Sciatic nerve (tissue), 2 donors: ENCODE results near the gene PLA2G4C. TPM values are rescaled to one million over a fixed set of nuclear protein-coding genes. Genes with fewer than 3 reads are reported as not detected.

Source experiments
- ATAC-seq: fragments of 200-7000 bp; cut with Tn5 transposase; one replicate; pipeline ENCODE4 v1.9.1; 2020; ENCODE audit warnings: mild to moderate bottlenecking, moderate library complexity
- DNase-seq: peaks from one replicate; pipeline ENCODE4 v3.0.0-alpha.2; 2020; ENCODE audit warnings: low spot score
- intact Hi-C: fragments of 100-400 bp; cut with DNase I; formaldehyde crosslinking; loops from one replicate; pipeline ENCODE4 v1.14.2; 2022
- total RNA-seq: library from RNA; stranded (reverse); fragmentation: NEBNext Ultra II Directional; extraction: Animal tissue kit (Norgen Biotek cat#: 25700); gene quantifications from one replicate; pipeline ENCODE4 v1.2.1, GENCODE V29; 2021
- donor health status: DM: no; HTN: no; CAD: no.
- donor health status: DM: no; HTN: no; CAD: no.

Gene PLA2G4C
- total RNA-seq, 1 donor from 2014 or later = 32.7 TPM

DNA sequence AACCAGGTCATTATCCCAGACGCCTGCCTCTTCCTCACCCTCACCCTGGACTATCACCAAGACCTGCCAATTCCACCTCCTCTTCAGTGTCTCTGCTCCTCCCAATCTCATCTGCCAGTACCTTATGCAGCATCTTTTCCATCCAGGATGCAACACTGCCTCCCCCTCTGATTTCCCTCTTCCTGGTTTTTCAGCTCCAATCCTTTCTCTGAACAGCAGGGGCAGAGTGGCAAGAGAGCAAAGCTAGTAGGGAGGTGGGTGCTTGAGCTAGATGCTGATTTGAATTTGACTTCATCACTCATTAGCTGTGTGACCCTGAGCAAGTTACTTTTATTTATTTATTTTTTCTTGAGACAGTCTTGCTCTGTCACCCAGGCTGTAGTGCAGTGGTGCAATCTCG, 41.2 kb downstream of the PLA2G4C start:
- no peak for ATAC-seq
- no peak for DNase-seq
- intact Hi-C loops = no loop called here

- DNase-seq (no peak), ATAC-seq (no peak)
- intact Hi-C loops = no loop called here
Observed at GRCh38 chr19:48064509-48064908, 46.1 kb downstream of the PLA2G4C start.

DNA sequence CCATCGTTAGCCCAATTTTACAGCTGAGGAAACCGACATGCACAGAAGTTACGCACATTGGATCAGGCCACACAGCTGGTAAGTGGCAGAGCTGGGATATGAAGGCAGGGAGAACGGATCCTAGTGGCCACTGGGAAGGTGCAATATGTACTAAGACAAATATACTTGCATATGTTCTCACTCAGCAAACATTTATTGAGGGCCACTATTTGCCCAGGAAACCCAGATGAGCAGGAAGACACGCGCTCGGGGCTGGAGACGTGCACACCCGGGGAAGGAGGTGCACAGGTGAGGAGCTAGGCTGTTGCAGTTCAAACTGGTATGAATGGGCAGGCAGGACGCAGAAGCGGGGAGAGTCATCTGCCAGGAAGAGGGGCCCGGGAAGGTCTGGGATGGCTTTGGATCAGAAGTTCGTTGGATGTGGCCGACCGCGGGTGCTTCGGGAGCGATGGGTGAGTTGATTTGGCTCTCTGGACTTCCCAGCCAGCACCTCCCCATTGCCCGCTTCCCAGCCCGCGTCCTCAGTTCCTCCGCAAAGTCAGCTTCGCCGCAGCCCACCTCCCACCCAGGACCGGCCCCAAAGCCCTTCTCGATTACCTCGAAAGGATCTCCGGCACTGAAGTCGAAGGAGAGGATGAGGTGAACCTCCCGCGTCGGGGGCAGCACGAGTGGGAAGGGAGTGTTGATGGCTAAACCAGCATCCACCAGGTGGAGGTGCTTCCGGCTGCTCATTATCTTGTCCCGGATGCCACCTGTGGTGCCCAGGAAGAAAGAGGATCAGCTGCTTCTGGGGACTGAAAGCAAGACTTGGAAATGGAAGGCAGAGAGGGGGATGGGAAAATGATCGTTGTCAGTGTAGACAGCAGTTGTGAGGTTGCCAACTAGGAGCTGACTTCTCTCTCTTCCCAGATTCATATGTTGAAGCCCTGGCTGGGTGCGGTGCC, 48.9 kb downstream of the PLA2G4C start:
- DNase-seq = no peak
- intact Hi-C loops = no loop called here

DNA sequence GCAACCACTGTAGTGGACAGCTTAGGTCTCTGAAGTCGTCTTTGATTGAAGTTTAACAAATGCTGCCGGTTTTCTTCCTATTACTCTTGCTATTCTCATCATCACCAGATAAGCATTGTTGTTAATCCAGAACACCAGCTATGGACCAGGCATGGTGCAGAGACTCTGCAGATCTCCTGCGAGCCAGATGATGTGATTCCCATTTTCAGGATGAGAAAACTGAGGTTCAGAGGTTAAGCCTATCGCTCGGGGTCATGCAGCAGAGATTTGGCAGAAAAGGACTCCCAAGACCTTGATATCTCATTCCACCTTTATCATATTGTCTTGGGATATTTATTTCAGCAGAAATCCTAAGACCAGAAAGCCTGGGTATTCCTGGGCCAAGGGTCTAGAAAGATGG, 50.2 kb downstream of the PLA2G4C start:
- intact Hi-C loops = no loop called here
- ATAC-seq = no peak
- no peak for DNase-seq

More for the DNA sequence above, 48.9 kb downstream of the PLA2G4C start:
- no peak for ATAC-seq

GRCh38 chr19:48059331-48059730, 51.3 kb downstream of the PLA2G4C start:
- no peak for ATAC-seq
- no peak for DNase-seq

GRCh38 chr19:48053856-48054255, 56.8 kb downstream of the PLA2G4C start:
- intact Hi-C loops = no loop called here
- ATAC-seq (no peak), DNase-seq (no peak)

More at GRCh38 chr19:48059331-48059730, 51.3 kb downstream of the PLA2G4C start:
- intact Hi-C loops = no loop called here

GRCh38 chr19:48053076-48053475, 57.5 kb downstream of the PLA2G4C start:
- intact Hi-C loops = no loop called here
- DNase-seq = no peak

GRCh38 chr19:48051335-48052033, 59.1 kb downstream of the PLA2G4C start:
- intact Hi-C loops = no loop called here
- ATAC-seq (no peak), DNase-seq (no peak)

More at GRCh38 chr19:48053076-48053475, 57.5 kb downstream of the PLA2G4C start:
- ATAC-seq = no peak

- DNase-seq (no peak), ATAC-seq (no peak)
- intact Hi-C loops = no loop called here
Observed at GRCh38 chr19:48044561-48044960, 66.1 kb downstream of the PLA2G4C start.

DNA sequence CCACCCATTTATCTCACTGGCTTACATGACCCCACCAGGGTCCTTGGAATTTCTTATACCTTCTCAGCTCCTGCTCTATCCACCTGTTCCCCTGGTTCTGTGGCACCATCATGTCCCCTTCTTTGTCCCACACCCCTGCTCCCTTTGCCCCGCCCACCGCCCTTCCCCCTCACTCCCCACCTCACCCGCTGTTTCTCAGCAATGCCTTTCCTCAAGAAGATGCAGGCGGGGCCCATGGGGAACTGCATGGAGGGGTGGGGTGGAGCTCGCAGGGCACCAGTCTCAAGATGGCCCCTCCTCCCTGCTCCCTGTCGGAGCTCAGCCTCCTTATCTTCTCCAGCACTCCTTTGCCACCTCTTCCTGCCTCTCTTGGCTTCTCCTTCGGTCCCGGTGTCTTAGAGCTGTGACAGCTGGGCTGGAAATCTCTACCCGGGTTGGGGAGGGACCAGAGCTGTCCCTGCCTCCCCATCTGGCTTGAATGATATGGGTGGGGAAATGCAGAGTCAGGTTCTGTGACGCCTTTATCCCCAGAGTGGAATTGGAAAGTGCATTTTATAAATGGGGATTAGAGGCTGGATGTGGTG, 66.8 kb downstream of the PLA2G4C start, which contains the start of gene CABP5:
CABP5 (minus strand) TSS at position 405 of the 584 bp plus-strand sequence; CDS start at position 248, 157 bp downstream.
- intact Hi-C loops = no loop called here
- ATAC-seq (no peak), DNase-seq (no peak)

GRCh38 chr19:48041877-48042580, 68.6 kb downstream of the PLA2G4C start:
- DNase-seq (no peak), ATAC-seq (no peak)
- intact Hi-C loops = no loop called here

DNA sequence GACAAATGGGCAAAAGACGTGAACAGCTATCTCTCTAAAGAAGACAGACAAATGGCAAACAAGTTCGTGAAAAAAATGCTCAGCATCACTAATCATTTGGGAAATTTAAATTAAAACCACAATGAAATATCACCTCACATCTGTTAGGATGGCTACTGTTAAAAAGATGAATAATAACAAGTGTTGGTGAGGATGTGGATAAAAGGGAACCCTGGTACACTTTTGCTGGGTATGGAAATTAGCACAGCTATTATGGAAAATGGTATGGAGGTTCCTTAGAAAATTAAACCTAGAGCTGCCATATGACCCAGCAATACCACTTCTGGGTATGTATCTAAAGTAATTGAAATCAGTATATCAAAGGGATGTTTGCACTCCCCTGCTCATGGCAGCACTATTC, 73.9 kb downstream of the PLA2G4C start:
- intact Hi-C loops = no loop called here
- ATAC-seq = no peak

DNA sequence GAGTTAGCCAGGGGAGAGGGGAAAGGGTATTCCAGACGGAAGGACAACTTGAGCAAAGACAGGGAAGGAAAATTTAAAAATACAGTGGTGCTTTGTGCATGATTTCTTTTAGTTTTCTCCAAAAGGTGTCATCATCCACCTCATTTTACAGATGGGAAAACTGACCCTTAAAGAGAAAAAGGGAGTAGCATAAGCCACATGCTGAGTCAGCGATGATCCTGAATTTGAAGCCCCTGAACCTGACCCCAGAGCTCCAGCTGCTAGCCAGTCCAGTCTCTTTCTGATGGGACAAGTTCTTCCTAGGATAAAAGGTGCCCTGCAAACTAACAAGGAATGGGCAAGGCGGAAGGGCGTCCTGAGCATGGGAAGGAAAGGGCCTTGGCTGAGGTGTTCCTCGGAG, 77.0 kb downstream of the PLA2G4C start:
- no peak for DNase-seq
- ATAC-seq = no peak
- intact Hi-C loops = no loop called here

More for the DNA sequence above, 73.9 kb downstream of the PLA2G4C start:
- DNase-seq = no peak

DNA sequence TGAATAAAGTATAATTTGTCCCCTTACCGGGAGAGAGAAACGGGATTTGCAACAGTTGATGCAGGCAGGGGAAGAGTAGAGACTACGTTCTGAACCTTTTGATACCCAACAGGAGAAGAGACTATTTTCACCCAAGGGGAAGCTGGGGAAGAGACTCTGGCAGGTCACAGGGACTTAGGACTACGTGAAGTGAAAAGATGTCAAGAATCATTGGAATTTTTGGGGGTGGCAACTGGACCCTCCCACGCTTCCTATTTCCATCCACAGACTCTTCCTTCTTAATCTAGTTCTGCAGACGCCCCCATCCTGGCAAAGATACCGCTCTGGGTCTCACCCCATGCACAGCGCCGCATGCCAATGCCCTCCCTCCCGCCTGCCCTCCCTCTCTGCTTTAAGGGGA, 80.5 kb downstream of the PLA2G4C start:
- ATAC-seq = no peak
- intact Hi-C loops = no loop called here
- DNase-seq = no peak

DNA sequence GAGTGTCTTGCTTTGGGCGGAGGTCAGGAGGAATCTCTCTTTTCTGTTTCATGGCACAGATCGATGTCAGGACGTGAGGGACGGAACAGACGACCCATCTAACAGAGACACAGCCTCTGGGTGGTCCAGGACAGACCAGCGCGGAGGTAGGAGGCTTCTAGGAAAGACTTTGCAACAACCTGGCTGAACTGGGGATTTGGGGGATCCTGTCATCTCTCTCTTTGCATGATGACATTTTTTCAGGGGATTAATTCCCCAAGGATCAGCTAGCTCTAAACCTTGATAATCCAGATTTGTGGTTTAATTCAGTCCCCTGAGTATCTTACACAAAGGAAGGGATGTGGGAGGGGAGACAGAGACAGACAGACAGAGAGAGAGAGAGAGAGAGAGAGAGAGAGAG, 81.2 kb downstream of the PLA2G4C start:
- ATAC-seq = no peak
- intact Hi-C loops = no loop called here

DNA sequence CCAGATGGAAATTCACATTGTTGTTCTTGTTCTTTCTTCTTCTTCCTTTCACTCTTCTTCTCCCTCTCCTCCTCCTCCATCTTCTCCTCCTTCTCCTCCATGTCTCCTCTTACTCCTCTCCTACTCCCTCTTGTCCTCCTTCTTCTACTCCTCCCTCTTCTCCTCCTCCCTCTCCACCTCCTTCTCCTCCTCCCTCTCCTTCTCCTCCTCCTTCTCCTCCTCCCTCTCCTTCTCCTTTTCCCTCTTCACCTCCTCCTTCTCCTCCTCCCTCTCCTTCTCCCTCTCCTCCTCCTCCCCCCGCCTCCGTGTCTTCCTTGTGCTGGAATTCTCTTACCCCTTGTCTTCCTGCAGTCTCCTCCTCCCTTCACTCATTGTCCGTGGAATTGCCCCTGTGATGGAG, 85.1 kb downstream of the PLA2G4C start:
- intact Hi-C loops = no loop called here
- DNase-seq = no peak
- no peak for ATAC-seq

More for the DNA sequence above, 81.2 kb downstream of the PLA2G4C start:
- no peak for DNase-seq

DNA sequence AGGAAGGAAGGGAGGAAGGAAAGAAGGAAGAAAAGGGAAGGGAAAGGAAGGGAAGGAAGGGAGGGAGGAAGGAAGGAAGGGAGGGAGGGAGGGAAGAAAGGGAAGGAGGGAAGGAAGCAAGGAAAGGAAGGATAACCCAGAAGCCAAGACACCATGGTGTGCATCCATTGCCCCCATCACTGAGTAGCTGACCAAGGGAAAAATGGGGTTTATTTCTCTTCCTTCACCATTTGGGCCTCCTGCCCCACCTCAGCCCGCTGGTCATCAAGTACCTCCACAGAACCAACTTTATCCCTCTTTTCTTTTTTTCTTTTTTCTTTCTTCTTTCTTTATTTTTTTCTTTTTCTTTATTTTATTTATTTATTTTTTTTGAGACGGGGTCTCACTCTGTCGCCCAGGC, 87.1 kb downstream of the PLA2G4C start:
- ATAC-seq = no peak
- DNase-seq = no peak
- intact Hi-C loops = loop anchor here (5.0 kb wide), 1 partner anchor 1506 kb away; no protein-coding TSS in a partner anchor

DNA sequence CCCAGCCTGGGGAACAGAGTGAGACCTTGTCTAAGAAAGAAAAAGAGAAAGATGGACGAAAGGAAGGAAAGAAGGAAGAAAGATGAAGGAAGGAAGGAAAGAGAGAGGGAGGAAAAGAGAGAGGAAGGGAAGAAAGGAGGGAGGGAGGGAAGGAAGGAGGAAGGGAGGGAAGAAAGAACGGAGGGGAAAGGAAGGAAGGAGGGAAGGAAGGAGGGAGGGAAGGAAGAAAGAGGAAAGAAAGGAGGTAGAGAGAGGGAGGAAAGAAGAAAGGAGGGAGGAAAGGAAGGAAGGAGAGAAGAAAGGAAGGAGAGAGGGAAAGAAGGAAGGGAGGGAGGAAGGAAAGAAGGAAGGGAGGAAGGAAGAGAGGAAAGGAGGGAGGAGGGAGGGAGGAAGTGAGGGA, 87.6 kb downstream of the PLA2G4C start:
- no peak for ATAC-seq
- intact Hi-C loops = loop anchor here (5.0 kb wide), 1 partner anchor 1506 kb away; no protein-coding TSS in a partner anchor
- DNase-seq = no peak

DNA sequence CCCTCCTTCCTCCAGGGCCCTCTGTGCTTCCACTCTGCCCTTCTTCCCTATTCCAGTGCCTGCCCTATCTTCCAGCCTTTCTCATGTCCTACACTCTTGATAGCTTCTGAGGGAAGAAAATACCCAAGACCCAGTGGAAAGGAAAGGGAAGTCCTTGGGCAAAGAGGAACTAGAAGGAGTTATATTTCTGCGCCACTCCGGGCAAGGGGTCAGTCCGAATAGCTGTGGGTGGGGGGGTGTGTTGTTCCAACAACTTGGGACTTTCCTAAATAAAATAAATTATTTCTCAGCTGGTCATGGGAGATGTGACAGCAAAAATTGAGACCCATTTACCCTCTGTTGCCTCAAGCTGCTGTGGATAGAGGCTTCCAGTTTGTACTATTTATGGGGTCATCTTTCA, 89.9 kb downstream of the PLA2G4C start:
- DNase-seq (no peak), ATAC-seq (no peak)
- intact Hi-C loops = loop anchor here (5.0 kb wide), 1 partner anchor 1503 kb away; no protein-coding TSS in a partner anchor
